Keratinocyte (primary cell): ENCODE data around the gene PEX3. TPM values are rescaled to one million over a fixed set of nuclear protein-coding genes. Genes with fewer than 3 reads are reported as not detected.

Experiments used
- DNase-seq: peaks from one replicate; pipeline ENCODE4 v3.0.0-alpha.2; 2011; ENCODE audit warnings: low read depth, missing footprints, low spot score
- FAIRE-seq: peaks from 2 replicates; lab custom pipeline; 2011; peaks lifted over from hg19 to GRCh38; lab: Jason Lieb, UNC
- H2AFZ ChIP-seq: 2 replicates; pipeline ENCODE4 v1.6.0; 2012; ENCODE audit warnings: low read length, control low read depth, inconsistent platforms; ENCODE audit not compliant: control insufficient read depth
- H3K27ac ChIP-seq: 2 replicates; pipeline ENCODE4 v1.5.1; 2011; ENCODE audit warnings: low read length; ENCODE audit not compliant: control insufficient read depth, insufficient read depth
- H3K27me3 ChIP-seq: 3 replicates; pipeline ENCODE4 v1.6.0; 2011; ENCODE audit warnings: low read length; ENCODE audit not compliant: control insufficient read depth, insufficient read depth; ENCODE audit errors: extremely low read depth
- H3K36me3 ChIP-seq, 2 experiments: 2 replicates in 1 of 2; 3 replicates in 1 of 2; pipeline ENCODE4 v1.5.1; 2011; ENCODE audit warnings: low read length in 2 of 2, mild to moderate bottlenecking in 1 of 2; ENCODE audit not compliant: control insufficient read depth in 2 of 2, insufficient read depth in 2 of 2; ENCODE audit errors: extremely low read depth in 1 of 2
- H3K4me1 ChIP-seq: 3 replicates; pipeline ENCODE4 v1.5.1; 2011; ENCODE audit warnings: low read length; ENCODE audit not compliant: control insufficient read depth, insufficient read depth; ENCODE audit errors: extremely low read depth
- H3K4me2 ChIP-seq: 3 replicates; pipeline ENCODE4 v1.6.0; 2011; ENCODE audit warnings: low read depth, low read length; ENCODE audit not compliant: control insufficient read depth, insufficient read depth; ENCODE audit errors: extremely low read depth
- H3K4me3 ChIP-seq, 3 experiments: fragments of 200-600 bp in 1 of 3; sonication (generic) in 1 of 3; 2 replicates in 2 of 3; 3 replicates in 1 of 3; pipeline ENCODE4 v1.5.1; 2011 to 2016; ENCODE audit warnings: low read length in 3 of 3, mild to moderate bottlenecking in 3 of 3, control low read depth in 2 of 3, inconsistent platforms in 1 of 3, low read depth in 1 of 3, mixed read lengths in 1 of 3, mixed run types in 1 of 3, moderate library complexity in 1 of 3; ENCODE audit not compliant: control insufficient read depth in 2 of 3, insufficient read depth in 2 of 3; ENCODE audit errors: extremely low read depth in 1 of 3
- H3K79me2 ChIP-seq: 2 replicates; pipeline ENCODE4 v1.6.0; 2012; ENCODE audit warnings: low read length; ENCODE audit not compliant: control insufficient read depth, insufficient read depth
- H3K9ac ChIP-seq: 3 replicates; pipeline ENCODE4 v1.6.0; 2011; ENCODE audit warnings: low read length; ENCODE audit not compliant: control insufficient read depth, insufficient read depth; ENCODE audit errors: extremely low read depth
- H3K9me1 ChIP-seq: 3 replicates; pipeline ENCODE4 v1.6.0; 2011; ENCODE audit warnings: low read length; ENCODE audit not compliant: control insufficient read depth, insufficient read depth; ENCODE audit errors: extremely low read depth
- H3K9me3 ChIP-seq: 2 replicates; pipeline ENCODE4 v1.5.1; 2012; ENCODE audit warnings: low read depth, low read length; ENCODE audit not compliant: control insufficient read depth
- H4K20me1 ChIP-seq: 3 replicates; pipeline ENCODE4 v1.6.0; 2011; ENCODE audit warnings: low read length; ENCODE audit not compliant: control insufficient read depth, insufficient read depth; ENCODE audit errors: extremely low read depth
- EZH2 ChIP-seq: IDR thresholded peaks from one replicate; pipeline ENCODE4 v1.6.1; 2012; ENCODE audit warnings: inconsistent platforms, mild to moderate bottlenecking, low read length, moderate library complexity
- dilution Hi-C: fragments of 300-500 bp; cut with MboI; formaldehyde crosslinking; loops from one replicate; pipeline ENCODE4 v1.7.0; 2020; ENCODE audit warnings: low sequenced_read_pairs; ENCODE audit not compliant: extremely low pct_ligation_motif_present
- polyA minus RNA-seq, 3 experiments: library from RNA; depleted of rRNA, polyadenylated mRNA; stranded (reverse); fragments of >200 nt; gene quantifications; 1 replicate in 1 of 3; 2 replicates in 1 of 3; 3 replicates in 1 of 3; pipeline ENCODE4 v1.2.3, GENCODE V29; 2011
- polyA plus RNA-seq, 5 experiments: library from polyadenylated mRNA; depleted of rRNA in 3 of 5; stranded (reverse) in 3 of 5; stranded (forward) in 1 of 5; unstranded in 1 of 5; fragments of >200 nt; gene quantifications; 1 replicate in 1 of 5; 2 replicates in 3 of 5; 3 replicates in 1 of 5; pipeline versions ENCODE4 v1.2.1 to v1.2.3, GENCODE V29; 2011 to 2012; ENCODE audit warnings: missing spikeins in 2 of 5, low read depth in 1 of 5, low replicate concordance in 1 of 5
- TF ChIP-seq, protein P1 (sequence below), 3 experiments: IDR thresholded peaks in 1 of 3; conservative IDR thresholded peaks in 1 of 3; optimal IDR thresholded peaks in 1 of 3; 2 replicates in 2 of 3; 3 replicates in 1 of 3; pipeline versions ENCODE3 to v1.5.1; 2011; ENCODE audit warnings: low read length in 3 of 3, mild to moderate bottlenecking in 3 of 3, moderate library complexity in 2 of 3, control low read depth in 1 of 3, inconsistent platforms in 1 of 3; ENCODE audit not compliant: insufficient read depth in 2 of 3; ENCODE audit errors: extremely low read depth in 1 of 3

PEX3 gene
- polyA plus RNA-seq (29.4 to 68.1 TPM (median 67.4 TPM) in 3 replicates), polyA minus RNA-seq (13.8 to 33.1 TPM (median 22.5 TPM) in 3 replicates)
- polyA plus RNA-seq (2011; ENCODE audit: low read depth), result 23.7 TPM
- 21.1 and 41.2 TPM in 2 replicates for polyA plus RNA-seq (2011; cell fraction: cytosol; rRNA removed)
- 53.1 and 55.4 TPM in 2 replicates for polyA plus RNA-seq (2011; cell fraction: nucleus; rRNA removed)
- 23.5 and 25.5 TPM in 2 replicates for polyA plus RNA-seq (2012; ENCODE audit: low replicate concordance)
- 46.0 TPM for polyA minus RNA-seq (2011; cell fraction: cytosol; rRNA and poly(A)+ RNA removed)
- polyA minus RNA-seq (2011; cell fraction: nucleus; rRNA and poly(A)+ RNA removed), result 33.9 and 55.9 TPM in 2 replicates

- Histone ChIP-seq H2AFZ (peak within 1 kb of the TSS; percentile 92), H3K27ac (peak within 1 kb of the TSS; percentile 89)
Observed at GRCh38 chr6:143450453-143451371, at the start of gene PEX3, which contains the start of gene ADAT2. PEX3 (plus strand) TSS chr6:143450805; CDS start chr6:143451043, 238 bp downstream. ADAT2 (minus strand) TSS chr6:143450695; CDS start chr6:143450658, 37 bp downstream.

GRCh38 chr6:143401068-143401446 is 49.5 kb upstream of the PEX3 start:
- Histone ChIP-seq H3K36me3 (no peaks in the 10 kb centered on the region), H2AFZ (peak overlapping the region; percentile 44), H3K9me1 (no peaks in the 10 kb centered on the region), H3K27ac (peak overlapping the region; percentile 64), H3K9me3 (no peaks in the 10 kb centered on the region), H3K27me3 (no peaks in the 10 kb centered on the region), H3K4me1 (peaks cover 65% of the 10 kb centered on the region), H3K9ac (no peak overlapping the region), H3K4me2 (no peak overlapping the region), H3K4me3 (no peak overlapping the region), H4K20me1 (no peaks in the 10 kb centered on the region), H3K79me2 (no peaks in the 10 kb centered on the region)
- FAIRE-seq, result peak; percentile 32
- dilution Hi-C loops, result no loop called here
- TF ChIP-seq, protein P1, sequence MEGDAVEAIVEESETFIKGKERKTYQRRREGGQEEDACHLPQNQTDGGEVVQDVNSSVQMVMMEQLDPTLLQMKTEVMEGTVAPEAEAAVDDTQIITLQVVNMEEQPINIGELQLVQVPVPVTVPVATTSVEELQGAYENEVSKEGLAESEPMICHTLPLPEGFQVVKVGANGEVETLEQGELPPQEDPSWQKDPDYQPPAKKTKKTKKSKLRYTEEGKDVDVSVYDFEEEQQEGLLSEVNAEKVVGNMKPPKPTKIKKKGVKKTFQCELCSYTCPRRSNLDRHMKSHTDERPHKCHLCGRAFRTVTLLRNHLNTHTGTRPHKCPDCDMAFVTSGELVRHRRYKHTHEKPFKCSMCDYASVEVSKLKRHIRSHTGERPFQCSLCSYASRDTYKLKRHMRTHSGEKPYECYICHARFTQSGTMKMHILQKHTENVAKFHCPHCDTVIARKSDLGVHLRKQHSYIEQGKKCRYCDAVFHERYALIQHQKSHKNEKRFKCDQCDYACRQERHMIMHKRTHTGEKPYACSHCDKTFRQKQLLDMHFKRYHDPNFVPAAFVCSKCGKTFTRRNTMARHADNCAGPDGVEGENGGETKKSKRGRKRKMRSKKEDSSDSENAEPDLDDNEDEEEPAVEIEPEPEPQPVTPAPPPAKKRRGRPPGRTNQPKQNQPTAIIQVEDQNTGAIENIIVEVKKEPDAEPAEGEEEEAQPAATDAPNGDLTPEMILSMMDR (optimal IDR thresholded peaks at IDR 0.05 in 1 of 3, IDR thresholded peaks at IDR 0.05 in 1 of 3, conservative IDR thresholded peaks at IDR 0.05 in 1 of 3; ENCODE audit: extremely low read depth in 1 of 3, insufficient read depth in 2 of 3, low read length in 3 of 3), result no peak
- no peak for TF ChIP-seq EZH2
- DNase-seq, result no peak

More at GRCh38 chr6:143450453-143451371, at the start of gene PEX3, which contains the start of gene ADAT2:
- peak within 1 kb of the TSS; percentile 86 for H3K4me2 ChIP-seq
- no peaks in the 10 kb centered on the region for H3K36me3 ChIP-seq
- DNase-seq, result peak; percentile 44
- H3K9me1 ChIP-seq, result no peaks in the 10 kb centered on the region
- H3K4me1 ChIP-seq, result peaks cover 10% of the 10 kb centered on the region
- FAIRE-seq, result peak; percentile 84
- peaks cover 53% of the 10 kb centered on the region for H3K79me2 ChIP-seq
- peak within 1 kb of the TSS; percentile 81 to 96 (median 88) for H3K4me3 ChIP-seq
- TF ChIP-seq, protein P1 (optimal IDR thresholded peaks at IDR 0.05 in 1 of 3, IDR thresholded peaks at IDR 0.05 in 1 of 3, conservative IDR thresholded peaks at IDR 0.05 in 1 of 3; ENCODE audit: extremely low read depth in 1 of 3, insufficient read depth in 2 of 3, low read length in 3 of 3), result no peak
- TF ChIP-seq EZH2, result no peak
- no peaks in the 10 kb centered on the region for H3K9me3 ChIP-seq
- no peaks in the 10 kb centered on the region for H4K20me1 ChIP-seq
- H3K9ac ChIP-seq, result peak within 1 kb of the TSS; percentile 92
- H3K27me3 ChIP-seq, result no peaks in the 10 kb centered on the region
- dilution Hi-C loops, result no loop called here
